ENCODE results near the gene PAM16. TPM values are rescaled to one million over a fixed set of nuclear protein-coding genes. Genes with fewer than 3 reads are reported as not detected.

The PAM16 gene
- polyA plus RNA-seq, 1 donor from 2014 or later = 145 TPM

GRCh38 chr16:4324492-4325252 is 26.4 kb downstream of the PAM16 start:
- H3K9me2 ChIP-seq (ENCODE audit: insufficient read depth, low read length) = no peaks in the 10 kb centered on the region
- no peak overlapping the region for H3K4me2 ChIP-seq (ENCODE audit: low read length)
- no peak overlapping the region for H3K4me3 ChIP-seq (ENCODE audit: low read length)
- no peaks in the 10 kb centered on the region for H4K20me1 ChIP-seq (ENCODE audit: insufficient read depth)
- no peaks in the 10 kb centered on the region for H3K36me3 ChIP-seq (ENCODE audit: insufficient read depth, low read length)
- H3K27ac ChIP-seq (ENCODE audit: low read length) = no peak overlapping the region
- no peak overlapping the region for H3K9ac ChIP-seq (ENCODE audit: low read length)
- peaks cover 61% of the 10 kb centered on the region for H3K79me2 ChIP-seq (replicated peaks; ENCODE audit: insufficient read depth, low read length)
- TF ChIP-seq TAF1 (IDR thresholded peaks at IDR 0.05; ENCODE audit: low read depth) (no peak), REST (IDR thresholded peaks at IDR 0.05; ENCODE audit: borderline replicate concordance) (no peak), POLR2AphosphoS5 (IDR thresholded peaks at IDR 0.05) (no peak), SMC3 (conservative IDR thresholded peaks at IDR 0.05; ENCODE audit: poor library complexity) (no peak)
- H3K9me3 ChIP-seq (ENCODE audit: low read length) = no peaks in the 10 kb centered on the region
- no peak overlapping the region for H2AFZ ChIP-seq (ENCODE audit: low read depth, low read length)
- no peaks in the 10 kb centered on the region for H3F3A ChIP-seq (ENCODE audit: insufficient read depth, low read length, poor library complexity, severe bottlenecking)
- H3K27me3 ChIP-seq (ENCODE audit: insufficient read depth, low read depth, low read length) = no peaks in the 10 kb centered on the region

- no peak for TF ChIP-seq REST (IDR thresholded peaks at IDR 0.05; ENCODE audit: borderline replicate concordance)
- TF ChIP-seq MXI1 (conservative IDR thresholded peaks at IDR 0.05; ENCODE audit: poor library complexity, severe bottlenecking) = no peak
- no peak for TF ChIP-seq CTCF (IDR thresholded peaks at IDR 0.05; ENCODE audit: poor library complexity, severe bottlenecking)
- TF ChIP-seq SMC3 (conservative IDR thresholded peaks at IDR 0.05; ENCODE audit: poor library complexity) = no peak
- no peak for TF ChIP-seq POLR2AphosphoS5 (IDR thresholded peaks at IDR 0.05)
- TF ChIP-seq EZH2 (IDR thresholded peaks at IDR 0.05; ENCODE audit: borderline replicate concordance, insufficient read depth, low read length, poor library complexity, severe bottlenecking) = no peak
- no peak for TF ChIP-seq RAD21 (conservative IDR thresholded peaks at IDR 0.05)
- no peak for TF ChIP-seq TAF1 (IDR thresholded peaks at IDR 0.05; ENCODE audit: low read depth)
- no peak for TF ChIP-seq EP300 (conservative IDR thresholded peaks at IDR 0.05; ENCODE audit: poor library complexity, severe bottlenecking)
- no peak overlapping the region for H3K4me2 ChIP-seq (ENCODE audit: low read length)
- H3K9ac ChIP-seq (ENCODE audit: low read length) = no peak overlapping the region
- H2AFZ ChIP-seq (ENCODE audit: low read depth, low read length) = no peak overlapping the region
- H3K27me3 ChIP-seq (ENCODE audit: insufficient read depth, low read depth, low read length) = no peaks in the 10 kb centered on the region
- H3K79me2 ChIP-seq (replicated peaks; ENCODE audit: insufficient read depth, low read length) = peaks cover 64% of the 10 kb centered on the region
- no peaks in the 10 kb centered on the region for H3K36me3 ChIP-seq (ENCODE audit: insufficient read depth, low read length)
- H3K9me3 ChIP-seq (ENCODE audit: low read length) = no peaks in the 10 kb centered on the region
- H3K4me3 ChIP-seq (ENCODE audit: low read length) = no peak overlapping the region
- H3K27ac ChIP-seq (ENCODE audit: low read length) = no peak overlapping the region
- H3F3A ChIP-seq (ENCODE audit: insufficient read depth, low read length, poor library complexity, severe bottlenecking) = no peaks in the 10 kb centered on the region
- H4K20me1 ChIP-seq (ENCODE audit: insufficient read depth) = no peaks in the 10 kb centered on the region
- no peaks in the 10 kb centered on the region for H3K9me2 ChIP-seq (ENCODE audit: insufficient read depth, low read length)
These were observed 27.2 kb downstream of the PAM16 start for GRCh38 chr16:4323845-4324488.
